ENCODE measurements around the gene PIGB.
"Not testable (repeated sequence)": the region's sequence is repeated elsewhere in the genome, so short reads cannot be mapped to it uniquely, and the experiment has no call there.

The PIGB gene

DNA sequence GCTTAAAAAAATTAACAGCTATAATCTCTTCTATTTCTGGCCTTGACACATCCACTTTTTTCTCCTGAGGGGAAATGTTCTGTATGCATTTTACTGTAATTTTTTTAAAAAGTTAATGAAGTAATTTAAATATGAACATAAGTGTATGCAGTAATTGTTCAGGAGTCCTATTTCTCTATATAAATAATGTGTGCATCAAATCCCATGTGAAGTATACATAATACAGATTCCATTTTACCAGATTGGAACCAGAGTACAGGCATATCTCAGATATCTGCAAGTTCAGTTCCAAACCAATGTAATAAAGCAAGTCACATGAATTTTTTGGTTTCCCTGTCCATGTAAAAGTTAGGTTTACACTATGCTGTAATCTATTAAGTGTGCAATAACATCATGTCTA lies 62.6 kb downstream of the PIGB start:
- no peak for DNase-seq (ENCODE audit: low spot score)

DNA sequence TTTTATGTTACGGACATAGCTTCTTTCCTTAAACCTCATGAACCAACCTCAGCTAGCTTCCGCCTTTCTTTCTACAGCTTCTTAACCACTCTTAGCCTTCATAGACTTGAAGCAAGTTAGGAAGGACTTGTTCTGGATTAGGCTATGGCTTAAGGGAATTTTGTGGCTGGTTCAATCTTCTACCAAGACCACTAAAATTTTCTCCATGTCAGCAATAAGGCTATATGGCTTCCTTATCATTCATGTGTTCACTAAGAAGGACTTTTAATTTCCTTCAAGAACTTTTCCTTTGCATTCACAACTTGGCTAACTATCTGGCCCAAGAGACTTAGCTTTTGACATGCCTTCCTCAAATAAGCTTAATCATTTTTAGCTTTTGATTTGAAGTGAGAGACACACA lies 64.7 kb downstream of the PIGB start:
- DNase-seq (ENCODE audit: low spot score): no peak

DNA sequence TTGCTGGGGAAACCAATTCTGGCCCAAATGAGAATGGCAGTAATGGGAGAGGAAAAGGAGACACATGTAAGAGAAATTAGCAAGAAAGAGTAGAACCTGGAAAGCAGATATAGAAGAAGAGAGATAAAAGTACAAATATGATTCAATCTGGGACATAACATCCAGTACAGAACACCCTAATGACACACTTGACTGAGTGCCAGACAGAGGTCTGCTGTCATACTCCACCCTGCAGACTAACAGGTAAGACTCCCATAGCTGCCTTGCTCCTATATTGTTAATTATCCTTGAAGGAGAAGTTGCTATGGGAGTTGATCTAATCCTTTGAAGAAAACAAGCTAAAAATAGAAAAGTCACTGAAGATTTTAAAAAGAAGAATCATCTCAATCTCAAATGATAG lies 68.0 kb downstream of the PIGB start:
- no peak for DNase-seq (ENCODE audit: low spot score)

DNA sequence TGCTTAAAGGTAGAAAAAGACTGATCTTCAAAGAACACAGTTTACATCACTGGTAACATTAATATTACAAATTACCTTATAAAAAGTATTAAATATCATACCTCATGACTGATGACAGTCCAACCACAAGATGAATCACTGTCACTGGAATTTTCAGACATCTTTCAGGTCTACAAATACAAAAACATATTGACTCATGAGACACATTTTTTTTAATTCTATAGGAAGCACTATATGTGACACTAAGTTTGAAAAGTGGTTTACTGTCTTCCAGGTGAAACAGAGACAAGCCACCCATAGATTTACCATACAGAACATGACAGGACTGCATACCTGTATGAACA lies 70.2 kb downstream of the PIGB start:
- no peak for DNase-seq (ENCODE audit: low spot score)

DNA sequence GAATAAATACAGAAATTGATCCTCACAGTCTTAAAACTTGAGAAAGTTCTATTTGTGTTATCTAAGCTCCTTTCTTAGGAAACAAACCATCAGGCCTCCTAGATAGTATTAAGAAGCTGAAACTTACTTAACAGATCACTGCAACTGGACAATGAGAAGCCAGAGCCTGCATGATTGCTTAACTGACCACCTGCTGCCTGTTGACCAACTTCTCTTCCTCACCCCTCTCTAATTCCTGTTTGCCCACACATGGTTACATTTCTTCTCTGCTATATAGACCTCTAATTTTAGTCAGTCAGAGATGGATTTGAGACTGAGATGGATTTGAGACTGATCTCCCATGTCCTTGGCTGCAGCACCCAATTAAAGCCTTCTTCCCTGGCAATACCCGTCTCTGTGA lies 75.7 kb downstream of the PIGB start:
- DNase-seq (ENCODE audit: low spot score): no peak

DNA sequence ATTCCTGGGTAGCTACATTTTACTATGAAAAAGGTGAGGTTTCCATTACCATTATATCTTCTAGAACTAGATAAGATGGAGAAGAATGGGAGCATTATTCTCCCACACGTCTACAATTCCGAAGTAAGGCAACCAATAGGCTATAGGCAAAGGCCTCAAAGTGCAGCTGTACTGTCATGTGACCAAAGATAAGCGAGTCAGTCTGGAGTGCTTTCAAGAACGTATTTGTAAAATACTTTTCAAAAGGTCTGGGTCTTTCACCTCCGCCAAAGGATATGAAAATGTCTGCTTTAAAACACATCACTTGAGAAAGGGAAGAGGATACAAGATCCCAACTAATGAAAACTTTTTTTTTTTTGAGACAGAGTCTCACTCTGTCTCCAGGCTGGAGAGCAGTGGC lies 79.2 kb downstream of the PIGB start:
- DNase-seq (ENCODE audit: low spot score): no peak

DNA sequence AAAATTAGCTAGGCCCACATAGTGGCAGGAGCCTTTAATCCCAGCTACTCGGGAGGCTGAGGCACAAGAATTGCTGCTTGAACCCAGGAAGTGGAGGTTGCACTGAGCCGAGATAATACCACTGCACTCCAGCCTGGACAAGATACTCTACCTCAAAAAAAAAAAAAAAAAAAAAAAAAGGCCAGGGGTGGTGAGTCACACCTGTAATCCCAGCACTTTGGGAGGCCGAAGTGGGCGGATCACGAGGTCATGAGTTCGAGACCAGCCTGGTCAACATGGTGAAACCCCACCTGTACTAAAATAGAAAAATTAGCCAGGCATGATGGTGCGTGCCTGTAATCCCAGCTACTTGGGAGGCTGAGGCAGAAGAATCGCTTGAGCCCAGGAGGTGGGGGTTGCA lies 81.0 kb downstream of the PIGB start:
- not testable (repeated sequence) for DNase-seq (ENCODE audit: low spot score)

DNA sequence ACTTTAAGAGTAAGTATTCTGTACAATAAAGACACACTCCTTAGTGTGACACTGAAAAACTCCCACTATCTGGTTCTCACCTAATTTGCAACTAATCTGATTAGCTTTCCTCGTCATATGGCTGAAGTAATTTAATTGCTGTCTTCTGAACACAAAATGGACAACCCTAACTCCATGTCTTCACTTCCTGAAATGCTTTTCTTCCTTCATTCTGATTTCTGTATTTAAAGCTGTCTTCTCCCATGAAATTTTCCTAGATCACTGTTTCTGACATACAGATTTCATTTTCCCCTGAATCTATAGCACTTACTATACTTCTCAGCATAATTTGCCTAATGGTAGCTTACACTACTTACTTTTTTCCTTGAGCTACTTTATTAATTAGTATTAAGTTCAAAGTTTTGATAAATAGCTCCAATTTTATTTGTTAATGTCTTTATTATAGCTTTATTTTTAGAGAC lies 82.8 kb downstream of the PIGB start:
- no peak for DNase-seq (ENCODE audit: low spot score)

DNA sequence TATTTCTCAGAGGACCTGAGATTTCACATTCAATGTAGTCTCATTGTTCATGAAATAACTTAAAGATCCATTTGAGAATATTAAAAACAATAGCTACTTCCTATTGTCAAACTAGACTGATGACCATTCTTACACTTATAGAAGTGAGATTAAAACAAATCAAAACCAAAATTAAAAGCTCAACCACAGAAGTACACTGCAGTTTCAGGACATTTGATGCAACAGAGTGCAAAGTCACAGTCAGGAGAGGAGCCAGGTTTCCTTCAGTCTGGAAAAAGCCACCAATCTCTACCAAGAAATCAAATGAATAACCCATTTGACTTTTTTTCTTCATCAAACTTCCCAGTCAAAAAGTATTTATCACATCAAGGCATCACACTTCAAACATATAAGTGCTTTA lies 83.7 kb downstream of the PIGB start:
- no peak for DNase-seq (ENCODE audit: low spot score)

DNA sequence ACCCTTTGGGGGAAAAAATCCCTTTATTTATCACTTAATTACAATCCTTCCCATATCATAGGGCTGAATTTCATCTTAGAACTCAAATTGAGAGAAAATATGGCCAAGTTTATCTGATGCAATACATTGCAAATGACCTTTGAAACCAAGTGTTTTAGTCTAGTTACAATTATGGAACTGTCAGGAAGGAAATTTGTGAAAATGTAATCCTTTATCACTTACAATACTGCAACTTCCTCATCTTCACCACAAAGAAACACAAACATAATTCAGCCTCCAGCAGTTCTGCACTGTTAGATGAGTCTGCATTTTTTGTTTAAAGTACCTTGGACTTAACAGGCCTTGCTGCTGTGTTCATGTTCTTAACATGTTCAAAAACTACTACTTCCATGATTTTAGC lies 84.5 kb downstream of the PIGB start:
- DNase-seq (ENCODE audit: low spot score): no peak

All from left forelimb (tissue), 1 donor.